Right forelimb (tissue), 1 donor: ENCODE measurements around the gene YAP1.
"Not testable (repeated sequence)": the region's sequence is repeated elsewhere in the genome, so short reads cannot be mapped to it uniquely, and the experiment has no call there.

Source experiments
- DNase-seq: peaks from one replicate; pipeline ENCODE4 v3.0.0-alpha.2; 2018

YAP1 gene

DNA sequence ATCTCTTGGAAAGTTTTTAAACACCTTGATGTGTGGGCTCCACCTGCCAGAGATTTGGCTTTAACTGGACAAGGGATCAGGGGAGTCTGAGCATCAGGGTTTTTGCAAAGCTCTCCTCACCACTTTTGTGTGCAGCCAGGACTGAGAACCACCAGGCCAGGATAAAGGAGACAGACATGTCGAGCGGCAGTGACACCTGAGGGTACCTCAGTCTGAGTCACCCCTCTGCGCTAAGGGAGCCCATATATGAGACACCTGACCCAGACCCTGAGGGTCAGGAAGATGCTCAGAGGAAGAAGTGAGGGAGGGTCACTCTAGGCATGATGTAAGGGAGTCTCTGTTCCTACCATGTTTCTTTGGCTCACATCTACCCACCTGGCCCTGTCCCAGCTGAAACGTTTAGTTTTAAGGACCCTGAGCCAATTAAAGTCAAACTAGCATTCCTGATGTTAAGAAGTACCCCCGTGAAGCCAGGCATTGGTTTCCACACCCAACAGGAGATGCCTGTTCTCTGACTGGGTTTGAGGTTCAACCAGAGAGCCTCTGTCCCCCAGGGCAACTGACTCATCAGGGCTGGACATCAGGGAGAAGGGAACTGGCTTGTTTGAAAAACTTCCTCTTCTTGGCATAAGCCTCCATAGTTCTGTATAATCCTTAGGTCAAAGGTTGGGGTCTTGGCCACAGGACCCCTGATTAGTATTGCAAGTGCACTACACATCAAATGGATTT, 134.6 kb downstream of the YAP1 start:
- no peak for DNase-seq

DNA sequence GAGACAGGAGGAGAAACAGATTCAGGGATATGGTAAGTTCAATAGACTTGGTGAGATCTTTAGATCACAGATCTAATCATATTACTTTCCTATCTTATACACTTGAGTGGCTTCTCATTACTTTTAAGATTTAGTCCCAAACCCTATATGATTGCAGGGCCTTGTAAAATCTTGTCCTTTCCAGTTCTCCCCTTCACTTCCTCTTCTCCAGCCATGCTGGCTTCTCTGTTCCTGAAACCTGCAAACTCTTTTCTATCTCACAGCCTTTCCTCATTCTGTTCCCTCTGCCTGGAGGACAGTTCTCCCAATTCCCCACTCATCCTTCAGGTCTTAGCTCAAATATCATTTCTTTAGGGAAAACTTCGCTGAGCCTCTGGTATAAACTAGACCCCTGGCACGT, 141.2 kb downstream of the YAP1 start:
- no peak for DNase-seq

DNA sequence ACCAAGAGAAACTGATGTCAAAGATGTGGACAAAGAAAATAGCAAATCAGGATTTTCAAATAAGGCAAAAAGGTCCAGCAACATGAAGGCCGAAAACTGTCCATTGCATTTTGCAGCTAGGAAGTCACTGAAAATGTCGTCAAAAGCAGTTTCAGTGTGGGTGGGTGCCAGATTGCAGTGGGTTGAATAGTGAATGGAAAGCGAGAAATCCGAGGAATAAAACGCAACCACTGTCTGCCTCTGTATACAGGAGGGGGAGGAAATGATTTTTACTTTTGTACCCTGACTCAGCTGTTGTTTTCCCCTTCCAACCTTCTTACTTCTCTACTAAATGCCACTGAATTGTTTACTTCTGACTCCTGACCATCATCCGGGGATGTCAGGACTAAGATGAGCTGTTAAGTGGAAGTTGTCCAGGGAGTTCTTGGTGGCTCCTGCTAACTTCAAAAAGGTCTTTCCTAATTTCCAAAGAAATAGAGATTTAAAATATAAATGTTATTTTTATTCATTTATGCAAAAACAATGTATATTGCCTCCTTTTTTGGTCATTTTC, 142.2 kb downstream of the YAP1 start:
- no peak for DNase-seq

DNA sequence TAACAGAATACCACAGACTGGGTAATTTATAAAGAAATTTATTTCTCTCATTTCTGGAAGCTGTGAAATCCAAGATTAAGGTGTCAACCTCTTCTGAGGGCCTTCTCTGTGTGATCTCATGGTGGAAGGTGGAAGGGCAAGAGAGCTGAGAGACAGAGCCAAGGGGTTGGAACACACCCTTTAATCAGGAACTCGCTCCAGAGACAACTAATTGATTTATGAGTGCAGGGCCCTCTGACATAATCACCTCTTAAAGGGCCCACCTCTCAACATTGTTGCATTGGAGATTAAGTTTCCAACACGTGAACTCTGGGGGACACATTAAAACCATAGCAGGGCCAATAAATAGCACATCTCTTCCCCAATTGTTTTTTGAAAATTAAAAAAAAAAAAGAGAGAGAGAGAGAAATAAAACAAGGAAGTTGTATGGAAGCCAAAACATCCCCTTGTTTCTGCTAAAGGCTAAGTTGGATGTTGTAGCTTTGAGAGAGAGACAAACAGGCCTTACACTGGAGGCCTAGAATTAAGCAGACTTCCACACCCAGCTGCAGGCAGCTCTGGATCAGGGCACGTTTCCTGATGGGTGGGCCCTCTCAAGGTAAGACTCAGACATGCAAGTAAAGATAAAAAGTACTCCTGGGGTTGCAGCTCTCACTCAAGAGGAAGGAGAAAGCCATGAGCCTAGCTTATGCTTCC, 142.9 kb downstream of the YAP1 start:
- no peak for DNase-seq

DNA sequence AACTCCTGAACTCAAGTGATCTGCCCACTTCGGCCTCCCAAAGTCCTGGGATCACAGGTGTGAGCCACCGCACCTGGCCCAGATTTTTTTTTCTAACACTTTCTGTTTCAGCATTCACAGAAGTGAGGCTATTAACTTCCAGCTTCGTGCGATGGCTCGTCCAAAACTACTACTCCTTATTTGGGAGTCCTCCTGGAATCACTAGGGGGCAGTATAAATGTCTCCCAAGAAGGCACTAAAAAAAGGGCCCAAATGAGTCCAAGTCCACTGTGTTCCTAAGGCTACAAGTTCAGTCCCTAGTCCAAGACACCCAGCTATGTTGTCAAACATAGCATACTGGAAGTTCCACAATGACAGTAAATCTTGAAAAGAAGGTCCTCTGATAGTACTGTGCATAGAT, 143.8 kb downstream of the YAP1 start:
- DNase-seq: no peak

DNA sequence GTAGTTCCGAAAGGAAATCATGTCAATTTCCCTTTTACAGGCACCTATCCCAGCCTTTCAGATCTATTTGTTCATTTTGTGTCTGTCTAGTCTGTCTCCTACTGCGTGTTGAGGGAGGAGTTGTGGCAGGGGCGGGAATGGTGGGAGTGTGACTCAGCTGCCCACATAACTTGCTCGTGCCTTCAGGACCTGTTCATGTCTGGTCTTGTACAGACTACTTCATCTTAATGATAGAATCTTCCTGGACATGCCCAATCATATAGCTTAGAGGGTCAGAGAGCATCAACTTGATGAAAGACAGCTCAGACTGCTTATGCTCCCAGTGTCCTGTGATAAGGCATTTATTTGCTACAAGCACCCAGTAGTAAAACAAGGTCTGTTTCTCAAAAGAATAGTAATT, 146.0 kb downstream of the YAP1 start:
- DNase-seq: no peak

DNA sequence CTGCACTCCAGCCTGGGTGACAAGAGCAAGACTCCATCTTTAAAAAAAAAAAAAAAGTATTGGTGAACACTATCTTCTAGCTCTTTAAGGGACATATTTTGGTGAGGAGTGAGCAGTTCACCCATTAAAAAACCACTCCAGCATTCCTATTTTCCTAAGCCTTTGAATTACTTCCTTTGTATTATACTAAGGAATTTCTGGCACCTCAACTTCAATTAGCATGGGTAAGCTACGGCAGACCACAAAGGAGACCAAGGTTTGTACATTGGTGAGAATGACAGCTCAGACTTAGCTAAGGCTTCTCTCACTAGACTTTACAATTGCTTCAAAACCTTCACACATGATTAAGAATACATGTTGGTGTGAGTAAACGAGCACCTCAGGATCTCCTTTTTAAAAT, 150.0 kb downstream of the YAP1 start:
- DNase-seq: no peak

DNA sequence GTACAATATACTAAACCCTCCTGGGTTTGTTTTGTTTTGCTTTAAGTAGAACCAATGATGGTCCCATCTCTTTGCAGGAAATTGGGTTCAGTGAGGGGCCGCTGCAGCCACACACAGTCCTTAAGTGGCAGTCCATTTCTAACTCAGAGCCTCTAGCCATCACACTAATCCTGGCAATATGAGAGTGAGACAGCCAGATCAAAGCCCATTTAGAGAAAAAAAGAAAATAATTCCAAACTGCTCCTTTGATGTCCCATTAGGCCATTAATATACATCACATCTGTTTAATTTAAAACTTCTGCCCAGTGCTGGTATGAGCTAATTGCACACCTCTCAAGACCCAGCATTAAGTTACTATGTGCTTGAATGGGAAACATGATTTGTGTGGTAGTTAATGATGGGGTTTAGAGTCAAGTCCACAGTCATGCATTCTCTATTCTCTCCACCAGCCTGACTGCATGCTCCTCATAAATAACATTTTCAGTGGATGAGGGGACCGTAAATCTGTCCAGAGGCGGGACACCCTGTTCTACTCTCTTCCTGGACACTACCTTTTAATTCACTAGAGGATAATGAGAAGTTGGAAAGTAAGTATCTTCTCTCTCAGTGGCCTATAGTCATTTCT, 153.2 kb downstream of the YAP1 start:
- no peak for DNase-seq

DNA sequence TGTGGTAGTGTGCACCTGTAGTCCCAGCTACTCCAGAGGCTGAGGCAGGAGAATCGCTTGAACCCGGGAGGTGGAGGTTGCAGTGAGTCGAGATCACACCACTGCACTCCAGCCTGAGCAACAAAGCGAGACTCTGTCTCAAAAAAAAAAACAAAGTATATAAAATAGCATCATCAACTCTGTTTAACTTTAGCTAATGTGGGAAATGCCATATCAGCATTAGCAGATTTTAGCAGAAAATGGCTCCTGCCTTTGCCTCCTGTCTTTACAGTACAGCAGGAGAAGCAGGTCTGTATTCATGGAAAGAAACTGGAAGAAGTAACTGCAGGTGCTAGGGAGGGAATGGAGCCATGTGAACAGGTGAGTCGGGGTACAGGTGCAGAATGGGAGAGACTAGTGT, 154.5 kb downstream of the YAP1 start:
- not testable (repeated sequence) for DNase-seq

DNA sequence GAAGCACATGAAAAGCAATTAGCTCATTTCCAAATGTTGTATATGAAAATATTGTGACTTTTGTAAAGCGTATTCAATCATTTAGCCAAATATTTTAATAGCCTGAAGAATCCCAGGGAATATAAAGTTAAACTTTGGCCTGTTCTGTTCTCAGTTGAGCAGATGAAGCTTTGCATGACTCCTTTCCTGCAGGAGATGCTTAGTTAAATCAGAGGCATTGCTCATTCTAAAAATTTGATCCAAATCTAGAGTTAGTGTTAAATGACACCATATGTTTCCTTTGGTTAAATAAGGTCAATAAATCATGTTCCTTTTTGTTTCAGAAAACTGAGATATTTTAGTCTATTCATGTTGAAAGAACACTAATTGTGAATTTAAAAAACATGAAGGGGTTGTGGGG, 155.9 kb downstream of the YAP1 start:
- no peak for DNase-seq

DNA sequence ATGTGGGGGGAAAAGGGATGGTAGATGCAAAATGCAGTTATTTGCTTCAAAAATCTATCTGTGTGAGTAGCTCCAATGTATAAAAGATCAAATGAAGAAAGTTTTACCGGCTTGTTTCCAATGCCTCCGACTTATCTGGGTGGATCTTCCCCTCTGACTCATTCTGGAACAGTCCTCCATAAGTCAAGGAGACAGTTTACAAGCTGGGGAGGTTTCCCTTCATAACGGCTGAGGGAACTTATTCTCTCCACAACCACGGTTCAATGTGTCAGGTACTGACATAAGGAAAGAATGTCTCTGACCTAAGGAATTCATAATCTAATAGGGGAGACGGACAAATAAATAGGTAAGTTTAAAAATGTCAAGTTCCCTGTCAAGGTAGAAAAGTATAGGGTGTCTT, 157.4 kb downstream of the YAP1 start:
- DNase-seq: no peak

DNA sequence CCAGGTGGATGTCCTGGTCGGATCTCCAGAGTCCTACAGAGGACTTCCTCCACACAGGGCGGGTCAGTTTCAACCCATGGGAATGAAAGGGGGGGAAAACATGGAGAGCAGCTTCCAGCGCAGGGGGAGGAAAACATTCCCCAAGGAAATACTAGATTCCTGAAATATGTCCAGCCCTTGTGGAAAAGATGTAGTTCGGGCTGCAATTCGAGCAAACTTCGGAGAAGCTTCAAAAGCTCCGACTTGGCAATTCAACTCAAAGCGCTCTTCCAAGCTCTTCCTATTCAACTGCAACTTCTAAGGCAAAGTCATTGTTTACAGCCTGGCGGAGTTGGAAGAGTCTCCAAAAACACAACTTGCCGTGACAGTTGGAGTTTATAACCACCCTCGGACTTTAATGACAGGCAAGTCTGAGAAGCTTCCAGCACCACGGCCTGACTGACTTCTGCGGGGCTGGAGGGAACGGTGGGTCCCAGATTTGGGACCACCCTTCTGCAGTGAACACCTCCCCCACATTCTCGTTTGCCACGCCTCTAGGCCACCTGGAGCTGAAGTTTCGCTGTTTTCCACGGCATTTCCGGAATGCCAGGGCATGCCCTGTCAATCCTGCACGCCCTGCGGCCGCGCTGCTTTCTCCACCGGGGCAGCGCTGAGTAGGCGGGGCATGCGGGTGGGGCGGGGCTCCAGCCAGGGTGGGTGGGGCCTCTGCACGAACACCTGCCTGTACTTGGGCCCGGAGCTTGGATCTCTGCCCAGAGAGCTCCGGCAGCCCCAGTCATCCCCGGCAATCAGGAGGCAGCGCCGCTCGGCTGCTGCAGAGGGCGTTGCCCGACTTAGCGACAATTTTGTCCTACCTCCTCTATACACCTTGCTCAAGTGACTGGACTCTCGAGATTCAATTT, 158.1 kb downstream of the YAP1 start:
- peak; percentile 77 for DNase-seq

DNA sequence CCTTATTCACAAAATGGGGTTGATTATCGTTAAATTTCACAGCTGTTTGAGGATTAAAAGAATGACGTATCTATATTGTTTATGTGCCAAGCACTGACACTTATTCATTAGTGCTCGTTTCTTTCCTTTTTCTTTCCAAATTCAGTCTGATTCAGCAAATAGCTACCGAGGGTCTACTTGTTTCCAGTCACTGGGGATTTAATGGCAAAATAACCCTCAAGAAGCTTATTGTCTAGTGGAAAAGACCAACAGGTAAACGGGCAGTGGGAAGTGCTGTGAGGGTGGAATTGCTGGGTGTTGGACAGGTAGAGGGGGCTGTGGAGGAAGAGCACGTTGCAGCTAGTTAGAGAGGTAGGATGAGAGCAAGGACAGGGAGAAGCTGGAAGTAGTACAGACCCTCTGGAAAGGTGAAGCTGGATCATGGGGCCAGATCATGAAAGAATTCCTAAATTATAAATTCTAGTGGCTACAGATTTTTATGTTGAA, 158.8 kb downstream of the YAP1 start:
- no peak for DNase-seq

DNA sequence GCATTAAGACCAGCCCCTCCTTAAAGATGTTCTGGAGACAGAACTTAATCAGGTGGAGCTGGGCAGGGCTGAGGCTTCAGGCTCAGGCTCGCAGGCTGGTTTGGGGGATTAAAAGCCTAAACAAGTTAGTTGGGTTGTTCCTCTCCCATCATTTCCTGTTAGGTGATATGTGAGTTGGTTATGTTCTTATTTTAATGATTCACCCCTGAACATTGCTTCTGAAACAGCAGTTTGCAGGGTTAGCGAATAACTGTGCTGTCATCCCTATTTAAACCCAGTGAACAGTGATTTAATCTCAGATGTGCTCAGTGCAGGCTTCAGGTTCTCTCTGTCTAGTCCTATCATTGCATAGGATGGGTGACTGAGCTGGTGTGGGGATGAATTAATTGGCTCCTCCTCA, 159.7 kb downstream of the YAP1 start:
- no peak for DNase-seq

DNA sequence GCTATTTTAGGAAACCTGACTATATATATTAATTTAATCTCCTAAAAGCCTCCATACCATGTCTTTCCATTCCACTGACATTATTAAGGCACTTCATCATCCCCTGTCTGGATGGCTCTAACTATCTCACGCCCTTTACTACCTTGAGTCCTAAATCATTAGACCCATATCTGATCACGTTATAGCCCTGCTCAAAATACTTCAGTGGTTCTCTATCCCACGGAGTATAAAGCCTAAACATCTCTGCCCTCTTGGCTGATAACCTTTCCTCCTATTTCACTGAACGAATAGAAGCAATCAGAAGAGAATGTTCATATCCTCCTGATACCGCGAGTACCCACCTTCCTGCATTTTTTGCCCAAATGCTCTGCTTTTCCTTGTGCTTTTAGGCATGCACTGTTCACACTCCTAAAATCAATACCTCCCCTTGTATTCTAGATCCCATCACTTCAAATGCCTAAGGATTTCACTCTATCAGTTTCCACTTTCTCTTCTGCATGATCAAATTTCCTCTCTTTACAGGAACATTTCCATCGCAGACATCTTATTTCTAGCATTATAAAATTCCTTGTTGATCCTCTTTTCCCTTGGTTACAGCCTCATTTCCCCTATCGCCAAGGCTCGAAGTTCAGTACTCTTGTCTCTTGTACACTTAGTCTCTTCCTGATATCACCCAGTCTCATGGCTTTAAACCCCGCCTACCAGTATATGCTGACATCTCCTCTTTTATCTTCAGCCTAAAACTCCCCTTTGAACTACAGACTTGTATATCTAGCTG, 162.0 kb downstream of the YAP1 start:
- no peak for DNase-seq

DNA sequence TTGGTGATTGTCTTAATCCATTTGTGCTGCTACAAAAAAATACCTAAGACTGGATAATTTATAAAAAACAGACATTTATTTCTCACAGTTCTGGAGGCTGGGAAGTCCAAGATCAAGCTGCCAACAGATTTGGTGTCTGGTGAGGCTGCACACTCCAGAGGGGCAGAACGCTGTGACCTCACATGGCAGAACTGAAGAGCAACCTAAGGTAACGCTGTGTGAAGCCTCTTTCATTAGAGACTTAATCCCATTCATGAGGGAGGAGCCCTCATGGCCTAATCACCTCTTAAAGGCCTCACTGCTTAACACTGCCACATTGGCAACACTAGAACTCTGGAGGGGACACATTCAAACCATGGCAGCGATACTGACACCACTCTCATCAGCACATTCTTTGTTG, 164.4 kb downstream of the YAP1 start:
- no peak for DNase-seq

DNA sequence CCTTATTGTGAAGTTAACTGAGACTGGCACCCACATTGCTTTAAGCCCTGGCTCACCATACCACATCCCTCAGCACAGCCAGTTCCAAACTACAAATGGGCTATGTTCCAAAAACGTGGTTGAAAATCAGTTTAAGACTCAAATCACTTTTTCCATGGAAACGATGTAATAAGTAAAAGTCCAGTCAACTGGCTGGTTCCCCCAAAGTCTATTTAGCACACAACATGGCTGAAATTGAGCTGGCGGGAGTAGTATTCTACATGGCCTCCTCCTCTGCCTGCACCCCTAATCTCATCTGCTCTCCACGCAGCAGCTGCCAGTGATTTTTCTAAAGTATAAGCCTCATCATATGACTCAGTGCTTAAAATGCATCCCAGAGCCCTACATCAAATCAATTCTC, 166.1 kb downstream of the YAP1 start:
- no peak for DNase-seq

DNA sequence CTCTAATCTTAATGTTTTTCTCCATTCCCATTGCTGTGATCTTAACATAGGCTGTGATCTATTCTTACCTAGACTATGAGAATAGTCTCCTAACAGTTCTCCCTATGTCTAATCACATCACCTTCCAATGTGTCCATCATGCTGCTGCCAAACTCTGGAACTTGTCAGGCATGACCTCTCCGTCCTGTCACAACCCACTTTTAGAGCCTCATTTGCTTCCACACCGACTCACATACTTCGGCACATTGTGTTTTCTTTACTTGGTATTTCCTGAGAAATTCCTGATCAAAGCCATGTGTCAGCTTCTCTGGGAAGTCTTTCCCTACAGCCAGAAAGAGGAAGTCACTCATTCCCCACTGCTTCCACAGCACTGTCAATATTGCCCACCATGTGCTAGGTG, 166.5 kb downstream of the YAP1 start:
- no peak for DNase-seq

DNA sequence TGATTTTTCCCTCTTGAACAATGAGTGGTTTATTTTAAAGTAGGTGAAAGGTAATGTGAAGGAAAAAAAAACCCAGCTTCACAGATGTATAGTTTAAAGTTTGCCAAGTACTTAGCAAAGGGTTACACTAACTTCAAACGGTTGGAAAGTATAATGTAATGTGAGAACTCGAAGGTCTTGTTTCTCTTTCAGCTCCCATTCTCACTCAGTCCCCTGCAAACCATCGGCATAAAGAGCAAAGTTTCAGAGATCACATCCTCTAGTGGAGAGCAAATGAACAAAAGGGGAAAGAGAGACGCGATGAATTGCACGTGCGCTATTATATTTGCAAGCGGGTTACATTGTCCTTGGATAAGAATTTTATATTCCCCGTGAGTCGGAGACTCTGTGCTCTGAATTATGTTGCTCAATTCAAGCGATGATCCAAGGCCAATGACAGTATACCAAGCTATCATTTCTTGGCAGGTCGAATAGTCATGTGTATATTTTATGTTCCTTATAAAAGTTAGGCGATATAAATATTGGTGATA, 169.5 kb downstream of the YAP1 start:
- no peak for DNase-seq

DNA sequence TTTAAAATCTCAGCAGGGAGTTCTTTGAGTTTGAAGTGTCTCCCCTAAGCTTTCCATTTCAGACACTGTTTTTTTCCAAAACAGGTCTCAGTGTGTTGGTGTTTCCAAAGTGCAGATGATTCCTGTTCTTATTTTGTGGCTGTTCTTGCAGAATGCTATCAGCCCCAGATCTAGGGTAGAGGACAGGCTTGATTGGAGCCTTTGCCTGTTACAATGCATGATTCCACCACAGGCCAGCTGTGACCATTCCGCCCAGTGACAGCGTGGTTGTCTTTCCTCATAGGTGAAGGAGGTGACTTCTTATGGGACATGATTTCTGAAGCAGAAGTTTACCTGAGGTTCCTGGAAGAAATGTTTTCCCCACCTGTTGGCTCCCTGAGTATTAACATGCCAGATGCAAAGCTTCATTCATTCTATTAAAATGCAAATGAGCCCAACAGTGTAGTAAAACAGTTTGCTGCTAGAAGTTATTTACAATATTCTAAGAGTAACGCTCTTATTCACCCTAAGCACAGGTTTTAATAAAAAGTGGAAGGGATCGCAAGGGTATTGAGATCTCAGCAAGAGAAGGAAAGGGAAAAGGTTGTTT, 170.1 kb downstream of the YAP1 start:
- no peak for DNase-seq
